Measurements from ENCODE around the gene GZMM.

DNA sequence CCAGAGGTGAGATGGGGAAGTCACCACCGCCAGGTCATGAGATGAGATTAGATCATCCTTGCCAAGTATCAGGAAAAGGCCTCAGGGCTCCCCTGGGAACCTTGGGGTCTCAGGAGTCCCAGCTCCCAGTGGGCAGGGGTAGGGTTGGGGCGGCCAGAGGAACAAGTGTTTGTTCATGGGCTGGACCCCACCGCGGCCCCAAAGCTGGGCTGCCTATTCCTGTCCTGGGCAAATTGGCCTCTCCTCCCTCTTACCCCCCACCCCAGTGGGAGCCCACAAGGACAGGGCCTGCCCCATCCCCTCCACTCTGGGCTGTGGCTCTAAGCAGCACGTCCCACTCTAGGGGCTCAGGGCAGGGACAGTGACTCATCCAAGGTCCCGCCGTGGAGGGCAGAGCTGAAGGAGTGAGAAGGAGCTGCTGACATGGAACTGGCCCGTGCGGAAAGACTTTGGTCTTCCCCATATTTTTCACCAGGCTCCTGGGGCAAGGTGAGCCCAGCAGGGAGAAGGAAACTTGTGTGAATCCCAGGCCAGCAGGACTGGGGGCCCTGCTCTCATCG is 41.8 kb downstream of the GZMM start:
- TF ChIP-seq, protein P1, sequence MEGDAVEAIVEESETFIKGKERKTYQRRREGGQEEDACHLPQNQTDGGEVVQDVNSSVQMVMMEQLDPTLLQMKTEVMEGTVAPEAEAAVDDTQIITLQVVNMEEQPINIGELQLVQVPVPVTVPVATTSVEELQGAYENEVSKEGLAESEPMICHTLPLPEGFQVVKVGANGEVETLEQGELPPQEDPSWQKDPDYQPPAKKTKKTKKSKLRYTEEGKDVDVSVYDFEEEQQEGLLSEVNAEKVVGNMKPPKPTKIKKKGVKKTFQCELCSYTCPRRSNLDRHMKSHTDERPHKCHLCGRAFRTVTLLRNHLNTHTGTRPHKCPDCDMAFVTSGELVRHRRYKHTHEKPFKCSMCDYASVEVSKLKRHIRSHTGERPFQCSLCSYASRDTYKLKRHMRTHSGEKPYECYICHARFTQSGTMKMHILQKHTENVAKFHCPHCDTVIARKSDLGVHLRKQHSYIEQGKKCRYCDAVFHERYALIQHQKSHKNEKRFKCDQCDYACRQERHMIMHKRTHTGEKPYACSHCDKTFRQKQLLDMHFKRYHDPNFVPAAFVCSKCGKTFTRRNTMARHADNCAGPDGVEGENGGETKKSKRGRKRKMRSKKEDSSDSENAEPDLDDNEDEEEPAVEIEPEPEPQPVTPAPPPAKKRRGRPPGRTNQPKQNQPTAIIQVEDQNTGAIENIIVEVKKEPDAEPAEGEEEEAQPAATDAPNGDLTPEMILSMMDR (IDR thresholded peaks at IDR 0.05 in 8 of 11, conservative IDR thresholded peaks at IDR 0.05 in 3 of 11) = no peak
- TF ChIP-seq POLR2AphosphoS5 (IDR thresholded peaks at IDR 0.05) (peak in 1 of 3 donors; percentile 51), POLR2A (IDR thresholded peaks at IDR 0.05) (no peak)

Data from spleen (tissue), 7 donors.